Activated gamma-delta T cell (primary cell): ENCODE results near the gene MTUS2.
"Not testable (repeated sequence)": the region's sequence is repeated elsewhere in the genome, so short reads cannot be mapped to it uniquely, and the experiment has no call there.

ENCODE experiments used
- DNase-seq: peaks from one replicate; lab custom pipeline; 2025; lab: John Stamatoyannopoulos, UW

MTUS2 gene

GRCh38 chr13:29319451-29319850, 499.3 kb downstream of the MTUS2 start:
- no peak for DNase-seq

GRCh38 chr13:29323954-29324353, 503.8 kb downstream of the MTUS2 start:
- no peak for DNase-seq

GRCh38 chr13:29324601-29325000, 504.5 kb downstream of the MTUS2 start:
- no peak for DNase-seq

- no peak for DNase-seq
Observed at GRCh38 chr13:29328501-29328900, 508.4 kb downstream of the MTUS2 start.

GRCh38 chr13:29336356-29336755, 516.2 kb downstream of the MTUS2 start:
- no peak for DNase-seq

- DNase-seq: no peak
Observed at GRCh38 chr13:29339386-29340272, 519.5 kb downstream of the MTUS2 start.

GRCh38 chr13:29345860-29346582, 525.9 kb downstream of the MTUS2 start:
- not testable (repeated sequence) for DNase-seq

- no peak for DNase-seq
Observed at GRCh38 chr13:29355029-29355428, 534.9 kb downstream of the MTUS2 start.

GRCh38 chr13:29359181-29359580, 539.0 kb downstream of the MTUS2 start:
- DNase-seq: no peak

- no peak for DNase-seq
Observed at GRCh38 chr13:29361716-29362115, 541.6 kb downstream of the MTUS2 start.

- DNase-seq: no peak
Observed at GRCh38 chr13:29362849-29363604, 542.9 kb downstream of the MTUS2 start.

- no peak for DNase-seq
Observed at GRCh38 chr13:29369060-29369743, 549.1 kb downstream of the MTUS2 start.

- DNase-seq: no peak
Observed at GRCh38 chr13:29379281-29379680, 559.1 kb downstream of the MTUS2 start.

- no peak for DNase-seq
Observed at GRCh38 chr13:29379865-29380264, 559.7 kb downstream of the MTUS2 start.

- no peak for DNase-seq
Observed at GRCh38 chr13:29382021-29382420, 561.9 kb downstream of the MTUS2 start.

- DNase-seq: no peak
Observed at GRCh38 chr13:29383476-29383875, 563.3 kb downstream of the MTUS2 start.

GRCh38 chr13:29384466-29384865, 564.3 kb downstream of the MTUS2 start:
- no peak for DNase-seq

GRCh38 chr13:29384871-29385270, 564.7 kb downstream of the MTUS2 start:
- DNase-seq: no peak

- no peak for DNase-seq
Observed at GRCh38 chr13:29386246-29386645, 566.1 kb downstream of the MTUS2 start.

- DNase-seq: not testable (repeated sequence)
Observed at GRCh38 chr13:29390598-29390997, 570.5 kb downstream of the MTUS2 start.

- DNase-seq: no peak
Observed at GRCh38 chr13:29396446-29396845, 576.3 kb downstream of the MTUS2 start.

GRCh38 chr13:29397265-29397664, 577.1 kb downstream of the MTUS2 start:
- DNase-seq: no peak
